HepG2 (cell line): ENCODE data around the gene RNASE8. TPM values are rescaled to one million over a fixed set of nuclear protein-coding genes. Genes with fewer than 3 reads are reported as not detected.

ENCODE experiments used
- ADNP ChIP-seq: sonication (generic); formaldehyde crosslinking; IDR thresholded peaks from 2 replicates; pipeline ENCODE4 v1.4.0; 2020; ENCODE audit warnings: missing genetic modification reagents
- ATAD3A ChIP-seq: sonication (generic); formaldehyde crosslinking; IDR thresholded peaks from 2 replicates; pipeline ENCODE4 v1.4.0; 2020; ENCODE audit warnings: missing genetic modification reagents
- DMAP1 ChIP-seq: IDR thresholded peaks from 2 replicates; pipeline ENCODE4 v1.6.1; 2016
- DNMT1 ChIP-seq: sonication (generic); formaldehyde crosslinking; IDR thresholded peaks from 2 replicates; pipeline ENCODE4 v1.5.1; 2020; ENCODE audit warnings: mild to moderate bottlenecking, missing genetic modification reagents
- ELF1 ChIP-seq: sonication (generic); formaldehyde crosslinking; IDR thresholded peaks from 2 replicates; pipeline ENCODE4 v1.4.0; 2020; ENCODE audit warnings: missing genetic modification reagents
- FOXJ3 ChIP-seq: sonication (generic); formaldehyde crosslinking; IDR thresholded peaks from 2 replicates; pipeline ENCODE4 v1.4.0; 2020; ENCODE audit warnings: missing genetic modification reagents, mild to moderate bottlenecking, borderline replicate concordance
- MAF1 ChIP-seq: sonication (generic); formaldehyde crosslinking; IDR thresholded peaks from 2 replicates; pipeline ENCODE4 v1.5.0; 2020; ENCODE audit warnings: missing genetic modification reagents, borderline replicate concordance
- MED8 ChIP-seq: sonication (generic); formaldehyde crosslinking; IDR thresholded peaks from 2 replicates; pipeline ENCODE4 v1.8.1; 2023; ENCODE audit warnings: mild to moderate bottlenecking, missing genetic modification reagents; ENCODE audit not compliant: insufficient replicate concordance
- NFYB ChIP-seq: sonication (generic); formaldehyde crosslinking; IDR thresholded peaks from 2 replicates; pipeline ENCODE4 v1.4.0; 2020; ENCODE audit warnings: missing genetic modification reagents
- PAWR ChIP-seq: sonication (generic); formaldehyde crosslinking; IDR thresholded peaks from 2 replicates; pipeline ENCODE4 v1.4.0; 2020; ENCODE audit warnings: missing genetic modification reagents, mild to moderate bottlenecking, borderline replicate concordance
- REXO4 ChIP-seq: sonication (generic); formaldehyde crosslinking; IDR thresholded peaks from 2 replicates; pipeline ENCODE4 v1.8.0; 2022; ENCODE audit warnings: missing genetic modification reagents, mild to moderate bottlenecking, borderline replicate concordance
- RFX5 ChIP-seq: IDR thresholded peaks from 2 replicates; pipeline ENCODE4 v1.6.1; 2011; ENCODE audit warnings: low read depth, low read length, improper control_type of control experiment
- SALL1 ChIP-seq: sonication (generic); formaldehyde crosslinking; IDR thresholded peaks from 2 replicates; pipeline ENCODE4 v1.8.0; 2022; ENCODE audit warnings: mild to moderate bottlenecking, missing genetic modification reagents
- SOX6 ChIP-seq, 2 experiments: fragments of 450-650 bp in 1 of 2; sonication (generic) in 1 of 2; formaldehyde crosslinking in 1 of 2; IDR thresholded peaks; 2 replicates each; pipeline versions ENCODE4 v1.4.0 to v1.6.1; 2017 to 2020; ENCODE audit warnings: antibody characterized with exemption in 1 of 2, mild to moderate bottlenecking in 1 of 2, missing genetic modification reagents in 1 of 2
- ZBTB20 ChIP-seq: sonication (generic); formaldehyde crosslinking; IDR thresholded peaks from 2 replicates; pipeline ENCODE4 v1.8.1; 2023; ENCODE audit warnings: missing genetic modification reagents, low read depth, mild to moderate bottlenecking, borderline replicate concordance
- ZFP90 ChIP-seq: sonication (generic); formaldehyde crosslinking; IDR thresholded peaks from 2 replicates; pipeline ENCODE4 v1.8.0; 2022; ENCODE audit warnings: missing genetic modification reagents, mild to moderate bottlenecking, inconsistent platforms, borderline replicate concordance
- ZNF317 ChIP-seq: sonication (generic); formaldehyde crosslinking; IDR thresholded peaks from 2 replicates; pipeline ENCODE4 v1.5.0; 2020; ENCODE audit warnings: mild to moderate bottlenecking, missing genetic modification reagents
- ZNF451 ChIP-seq: sonication (generic); formaldehyde crosslinking; IDR thresholded peaks from 2 replicates; pipeline ENCODE4 v1.5.0; 2020; ENCODE audit warnings: mild to moderate bottlenecking, missing genetic modification reagents
- ZNF589 ChIP-seq: sonication (generic); formaldehyde crosslinking; conservative IDR thresholded peaks from 2 replicates; pipeline ENCODE4 v1.8.0; 2022; ENCODE audit warnings: mild to moderate bottlenecking, moderate library complexity, missing genetic modification reagents
- ZNF597 ChIP-seq: sonication (generic); formaldehyde crosslinking; IDR thresholded peaks from 2 replicates; pipeline ENCODE4 v1.5.0; 2020; ENCODE audit warnings: missing genetic modification reagents
- ZNF644 ChIP-seq: IDR thresholded peaks from 2 replicates; pipeline ENCODE4 v1.6.1; 2016; ENCODE audit warnings: low read depth
- ZNF780A ChIP-seq: sonication (generic); formaldehyde crosslinking; IDR thresholded peaks from 2 replicates; pipeline ENCODE4 v1.8.0; 2022; ENCODE audit warnings: mild to moderate bottlenecking, missing genetic modification reagents, moderate library complexity
- polyA plus RNA-seq, 8 experiments: library from polyadenylated mRNA; depleted of rRNA in 3 of 8; stranded (reverse) in 7 of 8; unstranded in 1 of 8; fragments of >200 nt; fragmentation: Illumina TruSeq in 4 of 8; extraction: Trizol in 4 of 8; gene quantifications; 2 replicates each; pipeline versions ENCODE4 v1.2.1 to v1.2.3, GENCODE V29; 2011 to 2016; ENCODE audit warnings: low read depth in 4 of 8, missing spikeins in 1 of 8, mixed read lengths in 1 of 8; ENCODE audit not compliant: insufficient read depth in 1 of 8
- total RNA-seq, 5 experiments: library from RNA; depleted of rRNA; stranded (reverse); fragments of >200 nt; fragmentation: Illumina TruSeq; extraction: Trizol; gene quantifications; 2 replicates each; pipeline ENCODE4 v1.2.3, GENCODE V29; 2016; ENCODE audit warnings: low read depth in 1 of 5
- TF ChIP-seq, protein P1 (sequence below): sonication (generic); formaldehyde crosslinking; conservative IDR thresholded peaks from 2 replicates; pipeline ENCODE4 v1.4.0; 2020; ENCODE audit warnings: missing genetic modification reagents
- TF ChIP-seq, protein P2 (sequence below): sonication (generic); formaldehyde crosslinking; IDR thresholded peaks from 2 replicates; pipeline ENCODE4 v1.5.1; 2020; ENCODE audit warnings: mild to moderate bottlenecking, missing genetic modification reagents, moderate library complexity

RNASE8 gene
- total and polyA plus RNA-seq, 2 of the 13 experiments (the other 11 are each of a cell fraction or from before 2014, with no cell fraction given), result not detected

GRCh38 chr14:21024585-21025370 is 32.8 kb upstream of the RNASE8 start, which contains the start of gene NDRG2 (continued):
- TF ChIP-seq MED8 (CRISPR knock-in tag) (peak; percentile 54), NFYB (CRISPR knock-in tag) (no peak), ZNF597 (CRISPR knock-in tag) (no peak), FOXJ3 (CRISPR knock-in tag) (no peak), ZFP90 (CRISPR knock-in tag) (peak; percentile 17; the same call in 1 of the 2 replicates), MAF1 (no peak; the same call in 1 of the 2 replicates), ZNF317 (CRISPR knock-in tag) (peak; percentile 60; the same call in 1 of the 2 replicates), SOX6 (IDR thresholded peaks at IDR 0.05) (no peak), SOX6 (CRISPR knock-in tag; IDR thresholded peaks at IDR 0.05) (peak; percentile 53), PAWR (CRISPR knock-in tag) (no peak), ZNF589 (CRISPR knock-in tag) (peak; percentile 24; the same call in 1 of the 2 replicates), ELF1 (CRISPR knock-in tag) (peak; percentile 28; the same call in 1 of the 2 replicates), ADNP (CRISPR knock-in tag) (0 out of 2 replicates have a peak, but pooled peaks have one; percentile 21), ZNF451 (peak; percentile 69; the same call in 1 of the 2 replicates), ZNF644 (CRISPR knock-in tag) (no peak), ZBTB20 (CRISPR knock-in tag) (0 out of 2 replicates have a peak, but pooled peaks have one; percentile 24), DMAP1 (CRISPR knock-in tag) (peak; percentile 80), SALL1 (CRISPR knock-in tag) (peak; percentile 70), ZNF780A (CRISPR knock-in tag) (0 out of 2 replicates have a peak, but pooled peaks have one; percentile 66), RFX5 (no peak), DNMT1 (CRISPR knock-in tag) (peak; percentile 87), ATAD3A (CRISPR knock-in tag) (no peak), REXO4 (CRISPR knock-in tag) (no peak; the same call in 1 of the 2 replicates)
- TF ChIP-seq, protein P1, sequence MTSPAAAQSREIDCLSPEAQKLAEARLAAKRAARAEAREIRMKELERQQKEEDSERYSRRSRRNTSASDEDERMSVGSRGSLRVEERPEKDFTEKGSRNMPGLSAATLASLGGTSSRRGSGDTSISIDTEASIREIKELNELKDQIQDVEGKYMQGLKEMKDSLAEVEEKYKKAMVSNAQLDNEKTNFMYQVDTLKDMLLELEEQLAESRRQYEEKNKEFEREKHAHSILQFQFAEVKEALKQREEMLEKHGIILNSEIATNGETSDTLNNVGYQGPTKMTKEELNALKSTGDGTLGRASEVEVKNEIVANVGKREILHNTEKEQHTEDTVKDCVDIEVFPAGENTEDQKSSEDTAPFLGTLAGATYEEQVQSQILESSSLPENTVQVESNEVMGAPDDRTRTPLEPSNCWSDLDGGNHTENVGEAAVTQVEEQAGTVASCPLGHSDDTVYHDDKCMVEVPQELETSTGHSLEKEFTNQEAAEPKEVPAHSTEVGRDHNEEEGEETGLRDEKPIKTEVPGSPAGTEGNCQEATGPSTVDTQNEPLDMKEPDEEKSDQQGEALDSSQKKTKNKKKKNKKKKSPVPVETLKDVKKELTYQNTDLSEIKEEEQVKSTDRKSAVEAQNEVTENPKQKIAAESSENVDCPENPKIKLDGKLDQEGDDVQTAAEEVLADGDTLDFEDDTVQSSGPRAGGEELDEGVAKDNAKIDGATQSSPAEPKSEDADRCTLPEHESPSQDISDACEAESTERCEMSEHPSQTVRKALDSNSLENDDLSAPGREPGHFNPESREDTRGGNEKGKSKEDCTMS (CRISPR knock-in tag), result no peak
- TF ChIP-seq, protein P2, sequence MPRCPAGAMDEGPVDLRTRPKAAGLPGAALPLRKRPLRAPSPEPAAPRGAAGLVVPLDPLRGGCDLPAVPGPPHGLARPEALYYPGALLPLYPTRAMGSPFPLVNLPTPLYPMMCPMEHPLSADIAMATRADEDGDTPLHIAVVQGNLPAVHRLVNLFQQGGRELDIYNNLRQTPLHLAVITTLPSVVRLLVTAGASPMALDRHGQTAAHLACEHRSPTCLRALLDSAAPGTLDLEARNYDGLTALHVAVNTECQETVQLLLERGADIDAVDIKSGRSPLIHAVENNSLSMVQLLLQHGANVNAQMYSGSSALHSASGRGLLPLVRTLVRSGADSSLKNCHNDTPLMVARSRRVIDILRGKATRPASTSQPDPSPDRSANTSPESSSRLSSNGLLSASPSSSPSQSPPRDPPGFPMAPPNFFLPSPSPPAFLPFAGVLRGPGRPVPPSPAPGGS (CRISPR knock-in tag), result no peak
